Measurements from ENCODE around the gene ZFP57.
"Not testable (repeated sequence)": the region's sequence is repeated elsewhere in the genome, so short reads cannot be mapped to it uniquely, and the experiment has no call there.

Gene ZFP57

GRCh38 chr6:29696147-29697125, 15.5 kb upstream of the ZFP57 start:
- no peak for DNase-seq

- DNase-seq: no peak
Measured at GRCh38 chr6:29694637-29695036, 13.7 kb upstream of the ZFP57 start.

DNA sequence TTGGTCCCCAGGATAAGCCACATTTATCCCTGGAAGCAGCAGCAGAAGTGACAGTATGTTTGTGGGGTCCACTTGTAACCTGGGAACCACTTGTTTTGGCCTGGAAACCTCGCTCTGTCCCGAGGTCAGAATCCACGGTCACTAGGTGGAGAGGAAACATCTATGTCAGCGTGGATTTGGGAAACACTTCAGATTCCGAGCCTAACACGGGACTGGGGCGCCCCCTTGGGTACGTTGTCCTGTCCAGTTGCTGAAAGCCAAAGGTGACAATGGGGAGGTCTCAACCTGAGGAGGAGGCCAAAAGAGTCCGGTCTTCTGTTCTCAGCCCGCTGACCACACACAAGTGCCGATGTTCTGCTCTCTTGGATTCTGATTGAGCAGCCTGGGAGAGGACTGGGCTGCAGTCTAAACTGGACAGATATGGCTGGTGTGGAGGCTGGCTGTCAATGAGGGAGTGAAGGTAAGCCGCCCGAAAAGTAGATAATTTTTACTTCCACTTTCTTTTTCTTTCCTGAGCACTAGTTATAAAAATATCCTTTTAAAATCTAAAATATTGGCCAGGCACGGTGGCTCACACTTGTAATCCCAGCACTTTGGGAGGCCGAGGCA, 4.9 kb upstream of the ZFP57 start:
- DNase-seq: no peak

- DNase-seq: no peak
Measured at GRCh38 chr6:29681811-29682210, 859 bp upstream of the ZFP57 start.

DNA sequence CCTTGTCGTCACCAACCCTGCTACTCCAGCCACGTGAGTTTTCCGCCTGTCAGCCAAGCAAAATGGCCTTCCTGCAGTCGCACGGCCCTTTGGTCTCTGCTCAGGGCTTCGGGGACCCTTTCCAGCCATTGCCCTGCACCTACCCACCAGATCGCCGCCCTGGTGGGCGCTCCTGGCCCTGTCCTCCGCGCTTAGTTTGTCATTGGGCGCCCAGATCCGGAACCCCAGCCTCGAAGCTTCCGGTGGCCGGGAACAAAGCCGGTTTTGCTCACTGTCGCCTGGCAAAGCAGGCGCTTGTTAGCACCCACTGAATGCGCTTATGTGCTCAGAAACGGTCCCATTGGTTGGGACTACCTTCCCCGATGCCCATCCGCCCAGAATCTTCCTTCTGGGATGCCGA, 536 bp downstream of the ZFP57 start:
- no peak for DNase-seq

- no peak for DNase-seq
Measured at GRCh38 chr6:29679962-29680361, 990 bp downstream of the ZFP57 start.

DNA sequence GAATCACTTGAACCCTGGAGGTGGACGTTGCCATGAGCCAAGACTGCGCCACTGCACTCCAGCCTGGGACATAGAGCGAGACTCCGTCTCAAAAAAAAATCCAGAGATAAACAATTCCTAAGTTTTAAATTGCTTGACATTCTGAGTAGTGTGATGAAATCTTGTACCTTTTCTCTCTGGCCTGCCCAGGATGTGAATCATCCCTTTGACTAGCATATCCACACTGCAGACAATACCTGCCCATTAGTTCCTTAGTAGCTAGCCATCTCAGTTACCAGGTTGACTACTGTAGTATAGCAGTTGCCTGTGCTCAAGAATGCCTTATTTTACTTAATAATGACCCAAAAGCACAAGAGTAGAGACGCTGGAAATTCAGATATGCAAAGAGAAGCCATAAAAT, 2.8 kb downstream of the ZFP57 start:
- DNase-seq: no peak

GRCh38 chr6:29676981-29677601, 3.9 kb downstream of the ZFP57 start:
- peak; percentile 26 for DNase-seq

DNA sequence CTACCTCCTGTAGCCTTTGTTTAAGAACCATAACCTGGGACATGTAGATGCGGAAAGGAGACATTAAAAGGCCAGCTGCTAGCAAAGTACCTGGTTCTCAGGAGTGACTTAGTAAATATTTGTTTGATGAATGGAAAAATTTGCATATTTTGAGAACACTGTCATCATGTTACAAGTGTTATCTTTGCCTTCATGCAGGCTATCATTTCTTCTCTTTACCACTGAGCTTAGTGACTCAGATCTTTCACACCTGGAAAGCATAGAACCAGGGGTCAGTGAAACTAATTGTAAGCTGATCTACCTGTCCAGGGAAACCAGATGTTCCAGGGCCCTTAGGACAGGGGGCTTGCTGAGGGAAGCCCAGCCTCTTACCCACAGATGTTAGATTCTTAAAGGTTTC, 5.4 kb downstream of the ZFP57 start:
- no peak for DNase-seq

GRCh38 chr6:29674008-29674407, 6.9 kb downstream of the ZFP57 start:
- no peak for DNase-seq

- no peak for DNase-seq
Measured at GRCh38 chr6:29673161-29673560, 7.8 kb downstream of the ZFP57 start.

DNA sequence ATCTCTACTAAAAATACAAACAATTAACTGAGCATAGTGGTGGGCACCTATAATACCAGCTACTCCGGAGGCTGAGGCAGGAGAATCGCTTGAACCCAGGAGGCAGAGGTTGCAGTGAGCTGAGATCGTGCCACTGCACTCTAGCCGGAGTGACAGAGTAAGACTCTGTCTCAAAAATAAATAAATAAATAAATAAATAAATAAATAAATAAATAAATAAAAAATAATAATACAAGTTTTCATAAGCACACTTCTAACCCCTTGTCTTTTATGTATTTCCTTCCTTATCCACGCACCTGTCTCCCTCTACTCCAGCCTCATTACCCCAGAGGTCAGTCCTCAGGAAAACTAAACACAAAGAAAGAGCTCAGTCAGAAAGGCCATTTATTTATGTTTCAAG, 8.8 kb downstream of the ZFP57 start:
- DNase-seq: not testable (repeated sequence)

- DNase-seq: no peak
Measured at GRCh38 chr6:29671026-29671425, 9.9 kb downstream of the ZFP57 start.

GRCh38 chr6:29667158-29667557, 13.8 kb downstream of the ZFP57 start:
- DNase-seq: peak; percentile 6

DNA sequence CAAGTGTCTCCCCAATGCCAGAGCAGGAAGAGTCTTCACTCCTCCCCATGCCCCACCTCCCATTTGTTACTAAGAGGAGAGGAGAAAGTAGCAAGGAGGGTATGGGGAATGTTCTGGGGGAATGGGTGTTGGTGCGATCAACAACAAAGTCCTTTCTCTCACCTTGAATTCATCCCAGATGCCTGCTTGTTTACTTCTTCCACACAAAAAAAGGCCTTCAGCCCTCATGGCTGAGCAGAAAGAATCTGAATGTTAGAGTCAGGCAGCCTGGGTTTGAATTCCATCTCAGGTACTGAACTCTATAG, 14.2 kb downstream of the ZFP57 start:
- DNase-seq: no peak

- no peak for DNase-seq
Measured at GRCh38 chr6:29665942-29666825, 14.8 kb downstream of the ZFP57 start.

DNA sequence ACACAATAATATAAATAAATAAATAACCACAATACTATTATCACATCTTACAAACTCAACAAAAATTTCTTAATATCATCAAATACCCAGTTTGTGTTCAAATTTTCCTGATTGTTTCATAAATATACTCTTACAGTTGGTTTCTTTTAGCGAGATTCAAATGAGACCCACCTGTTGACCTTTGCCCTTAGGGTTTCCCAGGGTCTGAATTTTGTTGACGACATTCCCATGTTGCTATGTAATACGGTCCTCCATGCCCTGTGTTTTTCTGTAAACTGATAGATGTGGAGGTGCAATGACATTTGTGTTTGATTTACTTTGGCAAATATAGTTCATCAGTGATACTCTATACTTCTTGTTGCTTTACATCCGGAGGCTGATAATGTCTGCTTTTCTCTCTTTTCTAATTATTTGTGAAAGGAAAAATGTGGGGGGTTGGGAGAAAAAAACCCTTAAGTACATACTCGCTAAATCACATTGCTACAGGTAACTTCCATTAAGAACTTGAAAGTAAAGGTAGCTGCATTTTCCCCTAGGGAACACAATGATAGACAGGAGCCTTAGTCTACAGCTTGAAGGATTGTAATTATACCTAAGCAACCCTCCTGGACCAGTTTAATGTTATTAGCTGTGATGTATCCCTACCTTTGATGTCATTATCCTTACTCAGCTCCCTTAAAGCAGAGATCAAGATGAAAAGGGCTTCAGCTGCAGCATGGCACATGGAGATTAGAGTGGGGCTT, 17.5 kb downstream of the ZFP57 start:
- no peak for DNase-seq

GRCh38 chr6:29661502-29662141, 19.3 kb downstream of the ZFP57 start:
- DNase-seq: peak; percentile 5

- DNase-seq: no peak
Measured at GRCh38 chr6:29661071-29661470, 19.9 kb downstream of the ZFP57 start.

DNA sequence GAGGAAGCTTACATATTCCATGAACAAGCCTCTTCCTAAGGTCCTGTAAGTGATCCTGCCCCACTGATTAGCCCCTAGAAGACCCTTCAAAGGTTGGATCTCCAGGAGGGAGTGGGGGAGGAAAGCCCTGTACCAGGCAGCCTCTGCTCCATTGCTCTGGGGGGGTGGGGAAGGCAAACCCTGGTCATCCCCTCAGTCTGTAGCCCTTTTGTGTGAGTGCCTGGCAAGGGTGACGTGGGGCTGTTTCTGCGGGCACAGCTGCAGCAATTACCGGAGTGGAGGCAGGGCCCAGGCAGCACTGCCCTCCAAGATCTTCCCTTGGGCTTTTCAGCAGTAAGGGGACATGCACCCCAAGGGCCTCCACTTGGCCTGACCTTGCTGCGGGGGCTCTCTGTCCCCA, 24.2 kb downstream of the ZFP57 start, which contains the start of gene MOG:
Gene MOG, plus strand, starts transcription at position 295 of the 400 bp plus-strand sequence. CDS start 118 bp downstream, outside the sequence.
- DNase-seq: no peak

- peak; percentile 46 for DNase-seq
Measured at GRCh38 chr6:29656157-29656556, 24.8 kb downstream of the ZFP57 start.

Data from fibroblast of skin of back (primary cell).